BJ (cell line): ENCODE results near the gene SAP130. TPM values are rescaled to one million over a fixed set of nuclear protein-coding genes. Genes with fewer than 3 reads are reported as not detected.
"Not testable (repeated sequence)": the region's sequence is repeated elsewhere in the genome, so short reads cannot be mapped to it uniquely, and the experiment has no call there.

Experiments
- CTCF ChIA-PET: fragments of 350-600 bp; formaldehyde crosslinking; extraction: SDS; loops from one replicate; lab custom pipeline; 2021; ENCODE audit warnings: antibody characterized with exemption, inconsistent platforms; lab: Yijun Ruan, JAX
- POLR2A ChIA-PET: fragments of 300-600 bp; sonication (Branson Sonifier 250); formaldehyde crosslinking; extraction: SDS; loops from one replicate; lab custom pipeline; 2021; ENCODE audit warnings: antibody characterized with exemption; lab: Charles Lee
- DNase-seq: peaks from one replicate; pipeline ENCODE4 v3.0.0-alpha.2; 2011; ENCODE audit warnings: low read depth
- H3K27me3 ChIP-seq: 2 replicates; pipeline ENCODE4 v1.6.0; 2011; ENCODE audit warnings: low read length; ENCODE audit not compliant: control insufficient read depth, insufficient read depth
- H3K36me3 ChIP-seq: 2 replicates; pipeline ENCODE4 v1.5.1; 2011; ENCODE audit warnings: low read length; ENCODE audit not compliant: control insufficient read depth, insufficient read depth
- H3K4me3 ChIP-seq: 2 replicates; pipeline ENCODE4 v1.5.1; 2011; ENCODE audit warnings: low read depth, mild to moderate bottlenecking, control low read depth, low read length
- polyA plus RNA-seq: library from polyadenylated mRNA; depleted of rRNA; stranded (reverse); fragments of >200 nt; gene quantifications from 2 replicates; pipeline ENCODE4 v1.2.3, GENCODE V29; 2011
- TF ChIP-seq, protein P1 (sequence below): IDR thresholded peaks from 2 replicates; pipeline ENCODE4 v1.5.1; 2011; ENCODE audit warnings: low read depth, mild to moderate bottlenecking, control low read depth, inconsistent platforms, low read length, moderate library complexity; ENCODE audit not compliant: insufficient read depth

Gene SAP130
- polyA plus RNA-seq, 1 experiment = 20.4 TPM

DNA sequence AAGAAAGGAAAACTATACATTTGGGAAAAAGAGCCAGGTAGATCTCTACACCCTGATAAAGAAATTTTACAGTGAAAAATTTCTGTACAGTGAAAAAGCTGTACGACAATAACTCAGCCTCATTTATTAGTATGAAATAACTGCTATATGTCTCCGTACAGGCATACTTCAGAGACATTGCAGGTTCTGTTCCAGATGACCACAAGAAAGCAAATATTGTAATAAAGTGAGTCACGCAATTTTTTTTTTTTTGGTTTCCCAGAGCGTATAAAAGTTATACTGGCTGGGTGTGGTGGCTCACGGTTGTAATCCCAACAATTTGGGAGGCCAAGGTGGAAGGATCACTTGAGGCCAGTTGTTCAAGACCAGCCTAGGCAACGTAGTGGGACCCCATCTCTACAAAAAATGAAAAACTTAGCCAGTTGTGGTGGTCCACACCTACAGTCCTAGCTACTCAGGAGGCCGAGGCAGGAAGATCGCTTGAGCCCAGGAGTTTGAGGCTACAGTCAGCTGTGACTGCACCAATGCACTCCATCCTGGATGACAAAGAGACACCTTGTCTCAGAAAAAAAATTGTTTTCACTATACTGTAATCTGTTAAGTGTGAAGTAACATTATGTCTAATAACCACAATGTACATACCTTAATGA, 113.9 kb downstream of the SAP130 start:
- 0 out of 2 replicates have a peak, but pooled peaks cover 1% of the 10 kb centered on the region for H3K27me3 ChIP-seq
- TF ChIP-seq, protein P1, sequence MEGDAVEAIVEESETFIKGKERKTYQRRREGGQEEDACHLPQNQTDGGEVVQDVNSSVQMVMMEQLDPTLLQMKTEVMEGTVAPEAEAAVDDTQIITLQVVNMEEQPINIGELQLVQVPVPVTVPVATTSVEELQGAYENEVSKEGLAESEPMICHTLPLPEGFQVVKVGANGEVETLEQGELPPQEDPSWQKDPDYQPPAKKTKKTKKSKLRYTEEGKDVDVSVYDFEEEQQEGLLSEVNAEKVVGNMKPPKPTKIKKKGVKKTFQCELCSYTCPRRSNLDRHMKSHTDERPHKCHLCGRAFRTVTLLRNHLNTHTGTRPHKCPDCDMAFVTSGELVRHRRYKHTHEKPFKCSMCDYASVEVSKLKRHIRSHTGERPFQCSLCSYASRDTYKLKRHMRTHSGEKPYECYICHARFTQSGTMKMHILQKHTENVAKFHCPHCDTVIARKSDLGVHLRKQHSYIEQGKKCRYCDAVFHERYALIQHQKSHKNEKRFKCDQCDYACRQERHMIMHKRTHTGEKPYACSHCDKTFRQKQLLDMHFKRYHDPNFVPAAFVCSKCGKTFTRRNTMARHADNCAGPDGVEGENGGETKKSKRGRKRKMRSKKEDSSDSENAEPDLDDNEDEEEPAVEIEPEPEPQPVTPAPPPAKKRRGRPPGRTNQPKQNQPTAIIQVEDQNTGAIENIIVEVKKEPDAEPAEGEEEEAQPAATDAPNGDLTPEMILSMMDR = no peak
- POLR2A ChIA-PET = no interaction called here
- H3K4me3 ChIP-seq = no peak overlapping the region
- CTCF ChIA-PET = interaction anchor here (1.0 kb wide), 1 partner anchor 17 kb away, joined by 3 read pairs; no protein-coding TSS in a partner anchor
- no peaks in the 10 kb centered on the region for H3K36me3 ChIP-seq
- DNase-seq = no peak

DNA sequence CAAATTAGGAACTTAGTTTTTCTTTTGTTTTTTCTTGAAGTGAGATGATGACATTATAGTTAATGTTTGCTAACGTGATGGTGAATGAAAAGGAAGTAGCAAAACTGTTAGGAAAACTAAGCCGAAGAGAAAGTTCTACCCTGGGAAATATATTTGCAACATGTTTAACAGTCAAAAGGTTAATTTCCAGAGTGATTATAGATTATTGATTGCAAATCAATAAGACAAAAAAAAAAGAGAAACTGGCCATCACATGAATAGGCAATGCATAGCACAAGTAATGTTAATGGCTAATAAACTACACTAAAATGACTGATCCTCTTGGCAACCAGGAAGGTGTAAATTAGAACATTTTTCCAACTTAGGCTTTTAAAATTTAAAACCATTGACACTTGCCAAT, 116.1 kb downstream of the SAP130 start:
- CTCF ChIA-PET = no interaction called here
- TF ChIP-seq, protein P1 = no peak
- Histone ChIP-seq H3K36me3 (no peaks in the 10 kb centered on the region), H3K27me3 (0 out of 2 replicates have a peak, but pooled peaks cover 1% of the 10 kb centered on the region), H3K4me3 (no peak overlapping the region)
- POLR2A ChIA-PET = no interaction called here
- DNase-seq = no peak

DNA sequence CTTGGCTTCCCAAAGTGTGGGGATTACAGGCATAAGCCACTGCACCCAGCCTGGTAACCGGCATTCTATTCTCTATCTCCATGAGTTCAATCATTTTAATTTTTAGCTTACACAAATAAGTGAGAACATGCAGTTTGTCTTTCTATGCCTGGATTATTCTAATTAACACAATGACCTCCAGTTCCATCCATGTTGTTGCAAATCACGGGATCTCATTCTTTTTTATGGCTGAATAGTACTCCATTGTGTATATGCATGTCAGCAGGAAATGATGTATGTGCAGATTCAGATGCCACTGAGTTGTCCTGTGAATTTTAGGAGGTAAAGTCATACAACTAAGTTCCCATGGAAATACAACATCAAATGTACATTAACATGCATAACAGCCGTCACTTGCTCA, 117.4 kb downstream of the SAP130 start:
- Histone ChIP-seq H3K27me3 (0 out of 2 replicates have a peak, but pooled peaks cover 1% of the 10 kb centered on the region), H3K36me3 (no peaks in the 10 kb centered on the region), H3K4me3 (no peak overlapping the region)
- DNase-seq = no peak
- ChIA-PET CTCF (no interaction called here), POLR2A (no interaction called here)
- TF ChIP-seq, protein P1 = no peak

DNA sequence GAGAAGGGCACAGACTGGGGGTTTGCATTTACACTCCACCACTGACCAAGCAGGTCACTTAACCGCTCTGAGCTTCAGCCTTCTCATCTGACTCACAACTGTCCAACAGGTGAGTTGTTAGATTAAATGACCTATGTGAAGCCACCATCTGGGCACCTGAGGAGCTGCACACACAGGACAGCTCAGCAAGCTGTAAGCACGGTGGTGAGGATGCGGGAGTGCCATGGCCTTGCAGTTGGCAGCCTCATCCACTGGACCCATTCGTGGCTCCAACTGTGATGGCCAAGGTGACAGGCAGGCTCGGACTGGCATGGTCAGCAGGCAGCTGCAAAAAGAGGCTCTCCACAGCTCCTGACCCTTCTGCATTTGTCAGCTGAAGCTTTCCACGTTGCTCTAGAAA, 118.8 kb downstream of the SAP130 start:
- ChIA-PET CTCF (no interaction called here), POLR2A (no interaction called here)
- TF ChIP-seq, protein P1 = no peak
- H3K36me3 ChIP-seq = no peaks in the 10 kb centered on the region
- H3K27me3 ChIP-seq = 0 out of 2 replicates have a peak, but pooled peaks cover 1% of the 10 kb centered on the region
- DNase-seq = no peak
- H3K4me3 ChIP-seq = no peak overlapping the region

DNA sequence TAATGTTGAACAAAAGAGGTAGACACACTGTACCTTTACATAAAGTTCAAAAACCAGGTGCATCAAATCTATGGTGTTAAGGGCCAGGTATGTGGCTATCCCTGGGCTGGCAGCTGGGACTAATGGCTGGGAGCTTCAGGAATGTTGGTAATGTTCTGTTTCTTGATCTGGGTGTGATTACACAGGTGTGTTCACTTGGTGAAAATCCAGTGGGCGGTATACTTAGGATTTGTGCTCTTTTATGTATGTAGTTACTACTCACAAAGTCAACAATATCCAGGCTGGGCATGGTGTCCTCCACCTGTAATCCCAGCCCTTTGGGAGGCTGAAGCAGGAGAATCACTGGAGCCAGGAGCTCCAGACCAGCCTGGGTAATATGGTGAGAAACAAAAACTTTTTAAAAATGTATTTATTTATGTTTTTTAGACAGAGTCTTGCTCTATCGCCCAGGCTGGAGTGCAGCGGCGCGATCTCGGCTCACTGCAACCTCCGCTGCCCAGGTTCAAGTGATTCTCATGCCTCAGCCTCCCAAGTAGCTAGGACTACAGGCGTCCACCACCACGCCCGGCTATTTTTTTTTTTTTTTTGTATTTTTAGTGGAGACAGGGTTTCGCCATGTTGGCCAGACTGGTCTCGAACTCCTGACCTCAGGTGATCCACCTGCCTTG, 120.0 kb downstream of the SAP130 start:
- H3K36me3 ChIP-seq, POLR2A ChIA-PET, DNase-seq, H3K4me3 ChIP-seq, CTCF ChIA-PET, H3K27me3 ChIP-seq: not testable (repeated sequence)
